Adrenal gland (tissue), 12 donors: Measurements from ENCODE around the gene LRP2BP. TPM values are rescaled to one million over a fixed set of nuclear protein-coding genes. Genes with fewer than 3 reads are reported as not detected.

Experiments
- DNase-seq, 7 donors: peaks; one replicate each; pipeline ENCODE4 v3.0.0-alpha.2; 2019 to 2020
- H3K27ac ChIP-seq, 5 donors: fragments of 200-600 bp; sonication (generic) in 4 of 5; 1 replicate in 3 of 5; 2 replicates in 2 of 5; pipeline versions ENCODE4 v1.5.1 to v1.8.0; 2016 to 2020; ENCODE audit warnings: mild to moderate bottlenecking in 1 of 5
- H3K27me3 ChIP-seq: fragments of 200-600 bp; 2 replicates; pipeline ENCODE4 v1.8.0; 2021
- H3K36me3 ChIP-seq, 2 donors: fragments of 200-600 bp; replicated peaks in 1 of 2; 1 replicate in 1 of 2; 2 replicates in 1 of 2; pipeline versions ENCODE4 v1.5.1 to v1.8.0; 2018 to 2022
- H3K4me1 ChIP-seq, 2 donors: fragments of 200-600 bp; replicated peaks in 1 of 2; 1 replicate in 1 of 2; 2 replicates in 1 of 2; pipeline versions ENCODE4 v1.5.1 to v1.8.0; 2018 to 2021
- H3K4me3 ChIP-seq, 4 donors: fragments of 200-600 bp; sonication (generic) in 3 of 4; one replicate each; pipeline ENCODE4 v1.5.1; 2016 to 2018
- H3K9me3 ChIP-seq, 3 donors: fragments of 200-600 bp; sonication (generic) in 1 of 3; replicated peaks in 1 of 3; 1 replicate in 2 of 3; 2 replicates in 1 of 3; pipeline versions ENCODE4 v1.5.1 to v1.8.0; 2016 to 2021
- POLR2A ChIP-seq, 2 donors: fragments of 450-650 bp; IDR thresholded peaks; one replicate each; pipeline ENCODE4 v1.6.1; 2017; ENCODE audit warnings: antibody characterized with exemption in 2 of 2, mild to moderate bottlenecking in 2 of 2, moderate library complexity in 1 of 2
- WGBS, 4 donors: extraction: QIAGEN DNeasy Blood & Tissue Kit in 2 of 4; methylation state at CpG; one replicate each; pipeline versions ENCODE4 v1.1.5 to v1.1.7; 2013 to 2017; 5-methylcytosine and 5-hydroxymethylcytosine counted together
- intact Hi-C, 2 donors: fragments of 100-400 bp; cut with DNase I; formaldehyde crosslinking; loops; one replicate each; pipeline versions ENCODE4 v1.14.1 to v1.15.0; 2022 to 2023
- polyA plus RNA-seq, 3 donors: library from polyadenylated mRNA; stranded (reverse); fragments of 200-250 nt in 2 of 3; fragments of 350-450 nt in 1 of 3; fragmentation: Illumina TruSeq in 1 of 3; extraction: RNeasy Lipid Tissue Mini Kit (QIAGEN cat#74804) in 1 of 3; gene quantifications; one replicate each; pipeline ENCODE4 v1.2.3, GENCODE V29; 2013 to 2014
- total RNA-seq, 9 donors: library from RNA; depleted of rRNA in 4 of 9; stranded (reverse); fragments of >200 nt in 4 of 9; fragments of 120-200 nt in 1 of 9; fragmentation: NEBNext Ultra II Directional in 1 of 9; extraction: Animal tissue kit (Norgen Biotek cat#: 25700) in 1 of 9; gene quantifications; one replicate each; pipeline versions ENCODE4 v1.1.0 to v1.2.4, GENCODE V29; 2013 to 2023
- TF ChIP-seq, protein P1 (sequence below), 6 experiments: fragments of 450-650 bp in 4 of 6; fragments of 200-600 bp in 2 of 6; sonication (generic) in 1 of 6; IDR thresholded peaks; 1 replicate in 5 of 6; 2 replicates in 1 of 6; pipeline versions ENCODE4 v1.5.1 to v1.8.0; 2016 to 2021; ENCODE audit warnings: antibody characterized with exemption in 6 of 6, mild to moderate bottlenecking in 2 of 6, moderate library complexity in 1 of 6
- donor health status: healthy with polysubstance abuse.
- donor health status: Bipolar disorder and iron deficiency.
- donor health status: DM: yes; HTN: yes; CAD: no.
- donor health status: DM: no; HTN: no; CAD: no.
- donor health status: DM: no; HTN: no; CAD: no.
- donor health status: DM: yes; HTN: yes; CAD: no.

LRP2BP gene
- total and polyA plus RNA-seq, 12 donors = 0.14 to 1.8 (median 0.89) TPM; not detected in 1

DNA sequence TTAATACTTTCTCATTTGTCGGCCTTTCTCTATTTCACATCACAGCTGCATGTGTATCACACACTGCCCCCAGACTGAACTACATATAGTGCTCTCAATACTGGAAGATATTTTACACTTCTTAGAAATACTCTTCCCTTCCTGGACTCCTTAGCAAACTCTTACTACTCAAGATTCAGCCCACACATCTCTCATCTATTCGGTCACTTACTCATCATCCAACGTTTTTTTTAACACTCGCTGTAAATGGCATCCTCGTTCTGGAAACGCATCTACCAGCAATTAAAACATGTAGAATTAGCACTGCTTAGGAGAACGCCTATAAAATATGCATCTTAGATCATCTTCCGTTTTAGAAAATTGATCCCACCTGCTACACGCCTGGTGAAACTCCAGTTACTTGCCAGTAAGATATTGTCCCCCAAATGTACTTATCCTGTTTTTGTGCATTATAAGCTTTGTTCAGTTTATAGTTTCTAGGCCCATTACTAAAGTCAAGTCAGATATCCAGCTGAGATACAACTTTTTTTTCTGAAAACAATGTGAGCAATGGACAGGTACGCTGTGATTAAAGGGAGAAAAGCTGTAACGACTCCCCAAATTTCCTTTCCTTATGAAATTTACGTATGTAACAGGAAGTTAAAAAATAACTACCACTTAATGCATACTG lies 1.0 kb downstream of the LRP2BP start:
- peak overlapping the region in 1 of 5 donors; percentile 100 for H3K27ac ChIP-seq
- DNase-seq = no peak
- 72 to 78% (median 75%) methylated on average over 12 of the region's 12 CpGs for WGBS, 4 donors
- intact Hi-C loops = loop anchor here in 1 of 2 donors (10.0 kb wide), 1 partner anchor 190 kb away; the partner anchor contains the start of genes CFAP97 and SNX25
- TF ChIP-seq, protein P1, sequence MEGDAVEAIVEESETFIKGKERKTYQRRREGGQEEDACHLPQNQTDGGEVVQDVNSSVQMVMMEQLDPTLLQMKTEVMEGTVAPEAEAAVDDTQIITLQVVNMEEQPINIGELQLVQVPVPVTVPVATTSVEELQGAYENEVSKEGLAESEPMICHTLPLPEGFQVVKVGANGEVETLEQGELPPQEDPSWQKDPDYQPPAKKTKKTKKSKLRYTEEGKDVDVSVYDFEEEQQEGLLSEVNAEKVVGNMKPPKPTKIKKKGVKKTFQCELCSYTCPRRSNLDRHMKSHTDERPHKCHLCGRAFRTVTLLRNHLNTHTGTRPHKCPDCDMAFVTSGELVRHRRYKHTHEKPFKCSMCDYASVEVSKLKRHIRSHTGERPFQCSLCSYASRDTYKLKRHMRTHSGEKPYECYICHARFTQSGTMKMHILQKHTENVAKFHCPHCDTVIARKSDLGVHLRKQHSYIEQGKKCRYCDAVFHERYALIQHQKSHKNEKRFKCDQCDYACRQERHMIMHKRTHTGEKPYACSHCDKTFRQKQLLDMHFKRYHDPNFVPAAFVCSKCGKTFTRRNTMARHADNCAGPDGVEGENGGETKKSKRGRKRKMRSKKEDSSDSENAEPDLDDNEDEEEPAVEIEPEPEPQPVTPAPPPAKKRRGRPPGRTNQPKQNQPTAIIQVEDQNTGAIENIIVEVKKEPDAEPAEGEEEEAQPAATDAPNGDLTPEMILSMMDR (IDR thresholded peaks at IDR 0.05) = no peak
- no peak for TF ChIP-seq POLR2A (IDR thresholded peaks at IDR 0.05)
- H3K9me3 ChIP-seq = no peaks in the 10 kb centered on the region
- H3K4me3 ChIP-seq = peak overlapping the region in 1 of 4 donors; percentile 81
- peaks cover 0 to 12% of the 10 kb centered on the region in 2 donors for H3K4me1 ChIP-seq
- H3K27me3 ChIP-seq = no peaks in the 10 kb centered on the region
- peaks cover 0 to 9% of the 10 kb centered on the region in 2 donors for H3K36me3 ChIP-seq

DNA sequence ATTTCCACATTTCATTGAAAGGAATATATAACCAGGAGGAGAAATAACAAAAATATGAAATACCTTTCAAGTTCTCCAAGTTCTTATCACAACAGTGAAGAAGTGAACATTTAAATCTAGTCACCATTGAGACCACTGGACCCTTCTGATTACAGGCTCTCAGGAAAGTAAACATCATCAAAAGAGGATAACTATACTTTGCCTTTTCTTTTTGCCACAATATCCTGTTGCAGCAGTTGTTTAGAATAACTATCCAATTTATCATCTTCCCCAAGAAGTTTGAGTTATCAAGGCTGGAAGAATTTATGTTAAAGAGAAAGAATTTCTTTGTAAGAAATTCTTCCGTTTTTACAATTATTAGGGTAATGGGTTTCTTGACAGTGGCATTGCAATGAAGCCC lies 3.6 kb downstream of the LRP2BP start:
- no peaks in the 10 kb centered on the region for H3K27me3 ChIP-seq
- no peaks in the 10 kb centered on the region for H3K9me3 ChIP-seq
- no peak overlapping the region for H3K4me3 ChIP-seq
- no peaks in the 10 kb centered on the region for H3K36me3 ChIP-seq
- WGBS, 4 donors = 68 to 83% (median 78%) methylated on average over 1 of the region's 1 CpG
- no peak overlapping the region for H3K27ac ChIP-seq
- no peak for DNase-seq
- TF ChIP-seq, protein P1 (IDR thresholded peaks at IDR 0.05) = no peak
- no peak for TF ChIP-seq POLR2A (IDR thresholded peaks at IDR 0.05)
- intact Hi-C loops = loop anchor here in 1 of 2 donors (10.0 kb wide), 1 partner anchor 187 kb away; the partner anchor contains the start of genes CFAP97 and SNX25
- H3K4me1 ChIP-seq = peaks cover 0 to 10% of the 10 kb centered on the region in 2 donors

DNA sequence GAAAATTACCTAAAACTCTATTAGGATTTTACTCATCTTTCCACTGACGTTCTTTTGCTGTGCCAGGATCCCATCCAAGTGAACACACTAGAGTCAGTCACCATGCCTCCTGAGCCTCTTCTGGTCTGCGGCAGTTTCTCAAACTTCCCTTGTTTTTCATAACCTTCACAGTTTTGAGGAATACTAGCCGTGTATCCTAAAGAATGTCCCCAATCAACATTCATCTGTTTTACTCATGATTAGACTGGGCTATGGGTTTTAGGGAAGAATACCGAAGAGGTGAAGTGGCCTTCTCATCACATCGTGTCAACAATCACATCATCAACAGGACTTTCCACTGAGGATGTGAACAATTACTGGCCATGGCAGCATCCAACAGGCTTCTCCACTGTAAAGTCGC lies 4.8 kb downstream of the LRP2BP start:
- WGBS, 4 donors = 83 to 95% (median 93%) methylated on average over 6 of the region's 6 CpGs

DNA sequence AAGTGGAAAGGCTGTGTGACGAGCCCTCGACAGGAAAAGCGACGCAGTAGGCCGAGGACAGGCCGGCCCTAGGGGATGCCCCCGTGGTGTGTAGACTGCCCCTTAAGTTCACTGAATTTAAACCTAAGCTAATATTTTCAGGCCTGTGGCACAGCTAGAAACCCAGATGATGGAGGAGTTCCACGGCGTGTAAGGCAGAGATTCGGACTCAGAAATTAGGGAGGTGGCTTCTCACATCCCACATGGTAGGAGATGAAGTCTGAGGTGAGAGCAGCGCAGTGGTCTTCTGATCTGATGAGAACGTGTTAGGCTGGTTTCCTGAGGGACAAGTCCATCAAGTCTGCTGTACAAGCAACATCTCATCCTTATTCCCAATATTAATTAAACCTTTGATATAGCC lies 7.8 kb downstream of the LRP2BP start:
- H3K4me1 ChIP-seq = no peaks in the 10 kb centered on the region
- H3K4me3 ChIP-seq = no peak overlapping the region
- H3K27me3 ChIP-seq = no peaks in the 10 kb centered on the region
- intact Hi-C loops = no loop called here
- no peaks in the 10 kb centered on the region for H3K9me3 ChIP-seq
- no peak overlapping the region for H3K27ac ChIP-seq
- no peaks in the 10 kb centered on the region for H3K36me3 ChIP-seq
- DNase-seq = no peak
- TF ChIP-seq POLR2A (IDR thresholded peaks at IDR 0.05) = no peak
- TF ChIP-seq, protein P1 (IDR thresholded peaks at IDR 0.05) = no peak
- 95 to 97% (median 96%) methylated on average over 10 to 12 of the region's 12 CpGs for WGBS, 4 donors

More for the DNA sequence above, 4.8 kb downstream of the LRP2BP start:
- TF ChIP-seq, protein P1 (IDR thresholded peaks at IDR 0.05) = no peak
- TF ChIP-seq POLR2A (IDR thresholded peaks at IDR 0.05) = no peak
- Histone ChIP-seq H3K27ac (no peak overlapping the region), H3K27me3 (no peaks in the 10 kb centered on the region), H3K4me1 (peaks cover 0 to 6% of the 10 kb centered on the region in 2 donors), H3K36me3 (no peaks in the 10 kb centered on the region), H3K9me3 (no peaks in the 10 kb centered on the region), H3K4me3 (no peak overlapping the region)
- intact Hi-C loops = loop anchor here in 1 of 2 donors (10.0 kb wide), 1 partner anchor 186 kb away; the partner anchor contains the start of genes CFAP97 and SNX25
- DNase-seq = no peak
